ENCODE results near the gene MCM5.
"Not testable (repeated sequence)": the region's sequence is repeated elsewhere in the genome, so short reads cannot be mapped to it uniquely, and the experiment has no call there.

MCM5 gene

DNA sequence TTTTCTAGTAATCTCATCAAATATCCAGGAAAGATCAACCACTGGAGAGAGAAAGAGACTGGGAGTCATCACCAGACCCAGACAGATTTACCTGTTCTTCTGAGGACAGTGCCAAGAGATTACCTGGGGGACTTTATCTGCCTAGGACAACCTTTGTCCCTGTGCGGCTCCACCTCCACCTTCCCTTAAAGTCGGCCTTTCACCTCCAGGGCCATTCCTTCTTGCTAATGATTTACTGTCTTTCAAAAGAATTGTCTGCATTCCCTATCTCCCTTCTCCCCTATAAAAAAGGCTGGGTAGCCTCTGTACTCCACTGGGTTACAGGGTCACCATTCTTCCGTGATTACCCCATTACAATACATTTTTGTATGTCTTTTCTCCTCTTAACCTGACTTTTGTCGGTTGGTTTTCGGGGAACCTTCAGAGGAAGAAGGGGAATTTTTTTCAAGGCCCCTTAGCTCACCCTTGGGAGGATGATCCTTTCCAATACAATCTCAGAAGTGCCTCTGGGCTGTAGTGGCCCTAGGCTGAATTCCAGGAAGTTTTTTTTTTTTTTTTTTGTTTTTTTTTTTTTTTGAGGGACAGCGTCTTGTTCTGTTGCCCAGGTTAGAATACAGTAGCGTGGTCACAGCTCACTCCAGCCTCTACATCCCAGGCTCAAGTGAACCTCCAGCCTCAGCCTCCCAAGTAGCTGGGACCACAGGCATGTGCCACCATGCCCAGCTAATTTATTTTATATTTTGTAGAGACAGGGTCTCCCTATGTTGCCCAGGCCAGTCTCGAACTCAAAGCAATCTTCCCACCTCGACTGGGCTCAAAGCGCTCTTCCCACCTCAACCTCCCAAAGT lies 20.6 kb upstream of the MCM5 start:
- DNase-seq = no peak

DNA sequence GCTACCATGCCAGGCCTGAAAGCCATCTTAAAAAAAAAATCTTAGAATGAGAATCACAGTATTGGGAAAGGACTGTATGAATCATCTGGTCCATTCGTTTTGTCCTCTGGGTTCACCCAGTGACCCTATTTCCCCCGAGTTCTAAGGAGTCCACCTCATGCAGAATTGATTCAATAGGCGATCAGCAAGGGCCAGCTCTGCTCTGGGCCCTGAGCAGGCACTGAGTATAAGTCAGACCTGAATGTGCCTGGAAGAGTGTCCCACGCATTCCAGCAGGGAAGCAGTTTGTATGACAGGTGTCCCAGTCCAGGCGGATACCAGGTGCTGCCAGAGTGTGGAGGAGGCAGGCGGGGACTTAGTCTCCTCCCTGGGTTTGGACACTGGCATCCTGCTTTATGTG lies 19.9 kb upstream of the MCM5 start:
- DNase-seq = no peak

GRCh38 chr22:35380537-35381423 lies 19.2 kb upstream of the MCM5 start, which contains the start of gene HMOX1:
Gene HMOX1, plus strand, starts transcription at chr22:35381096. Its CDS starts 78 bp downstream, at chr22:35381174.
- DNase-seq = peak; percentile 35

- DNase-seq = no peak
Measured at GRCh38 chr22:35381424-35382009, 18.4 kb upstream of the MCM5 start.

GRCh38 chr22:35383679-35384071 lies 16.3 kb upstream of the MCM5 start:
- no peak for DNase-seq

- no peak for DNase-seq
Measured at GRCh38 chr22:35384527-35384926, 15.4 kb upstream of the MCM5 start.

DNA sequence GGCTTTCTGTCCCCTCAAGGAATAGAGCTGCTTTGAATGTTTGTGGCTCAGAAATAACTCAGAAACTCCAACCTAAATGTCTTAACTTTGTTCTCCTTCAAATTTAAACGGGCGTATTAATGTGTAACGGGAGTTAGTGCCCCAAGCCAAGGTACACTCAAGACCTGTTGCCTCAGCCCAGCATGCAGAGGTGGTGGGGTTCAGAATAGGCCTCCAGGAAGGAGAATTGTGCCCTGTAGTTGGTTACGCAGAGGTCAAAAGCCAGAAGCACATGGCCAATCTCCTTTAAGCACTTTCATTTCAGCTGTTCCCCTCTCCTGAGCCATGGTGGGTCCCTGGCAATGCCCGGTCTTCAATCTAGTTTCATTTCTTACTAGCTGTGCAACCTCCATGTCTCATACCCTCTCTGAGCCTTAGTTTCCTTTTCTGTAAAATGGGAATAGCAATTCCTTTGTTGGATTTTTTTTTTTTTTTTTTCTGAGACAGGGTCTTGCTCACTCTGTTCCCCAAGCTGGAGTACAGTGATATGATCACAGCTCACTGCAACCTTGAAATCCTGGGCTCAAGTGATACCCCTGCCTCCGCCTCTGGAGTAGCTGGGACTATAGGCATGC lies 14.9 kb upstream of the MCM5 start:
- DNase-seq = no peak

- DNase-seq = no peak
Measured at GRCh38 chr22:35386670-35387288, 13.2 kb upstream of the MCM5 start.

GRCh38 chr22:35390933-35391332 lies 9.0 kb upstream of the MCM5 start:
- no peak for DNase-seq

GRCh38 chr22:35392357-35392756 lies 7.6 kb upstream of the MCM5 start:
- no peak for DNase-seq

GRCh38 chr22:35393116-35394010 lies 6.6 kb upstream of the MCM5 start:
- no peak for DNase-seq

- DNase-seq = no peak
Measured at GRCh38 chr22:35394011-35394312, 6.0 kb upstream of the MCM5 start.

GRCh38 chr22:35394810-35395563 lies 5.0 kb upstream of the MCM5 start:
- DNase-seq = no peak

- not testable (repeated sequence) for DNase-seq
Measured at GRCh38 chr22:35396622-35397021, 3.3 kb upstream of the MCM5 start.

DNA sequence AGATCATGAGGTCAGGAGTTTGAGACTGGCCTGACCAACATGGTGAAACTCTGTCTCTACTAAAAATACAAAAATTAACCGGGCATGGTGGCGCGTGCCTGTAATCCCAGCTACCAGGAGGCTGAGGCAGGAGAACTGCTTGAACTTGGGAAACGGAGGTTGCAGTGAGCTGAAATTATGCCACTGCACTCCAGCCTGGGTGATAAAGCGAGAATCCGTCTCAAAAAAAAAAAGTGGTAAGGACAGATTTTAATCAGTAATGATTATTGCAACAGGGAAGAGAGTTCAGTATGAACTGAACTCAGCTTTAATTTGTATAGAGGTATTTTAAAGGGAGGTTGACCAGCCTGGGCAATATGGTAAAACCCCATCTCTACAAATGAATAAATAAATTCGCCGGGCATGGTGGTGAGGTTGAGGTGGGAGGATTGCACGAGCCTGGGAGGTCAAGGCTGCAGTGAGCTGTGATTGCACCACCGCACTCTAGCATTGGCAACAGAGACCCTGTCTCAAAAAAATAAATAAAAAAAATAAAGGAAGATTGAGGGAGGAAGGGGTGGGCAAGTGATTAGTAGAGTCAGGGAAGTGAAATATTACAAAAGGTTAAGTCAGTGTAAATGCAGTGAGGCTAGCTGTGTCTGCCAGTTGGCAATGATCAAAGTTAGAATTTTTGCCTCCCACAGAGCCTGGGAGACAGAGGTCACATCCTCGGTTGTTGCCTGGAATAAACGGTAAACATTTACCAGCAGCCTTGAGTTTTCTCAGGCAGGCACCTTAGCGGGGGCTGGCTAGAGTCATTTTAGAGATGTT lies 2.6 kb upstream of the MCM5 start:
- DNase-seq = peak; percentile 77

DNA sequence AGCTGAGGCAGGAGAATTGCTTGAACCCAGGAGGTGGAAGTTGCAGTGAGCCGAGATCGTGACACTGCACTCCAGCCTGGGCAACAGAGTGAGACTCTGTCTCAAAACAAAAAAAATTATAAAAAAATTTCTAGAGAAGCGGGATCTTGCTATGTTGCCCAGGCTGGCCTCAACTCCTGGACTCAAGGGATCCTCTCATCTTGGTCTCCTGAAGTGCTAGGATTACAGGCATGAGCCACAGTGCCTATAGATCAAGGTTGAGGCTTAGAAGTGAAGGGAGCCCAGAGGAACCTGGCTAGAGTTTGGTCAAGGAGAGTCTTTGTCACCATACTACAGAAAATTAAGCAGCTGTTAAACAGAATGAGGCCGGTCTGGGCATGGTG lies 1.4 kb upstream of the MCM5 start:
- no peak for DNase-seq

GRCh38 chr22:35399114-35399677 lies 744 bp upstream of the MCM5 start:
- DNase-seq = no peak

DNA sequence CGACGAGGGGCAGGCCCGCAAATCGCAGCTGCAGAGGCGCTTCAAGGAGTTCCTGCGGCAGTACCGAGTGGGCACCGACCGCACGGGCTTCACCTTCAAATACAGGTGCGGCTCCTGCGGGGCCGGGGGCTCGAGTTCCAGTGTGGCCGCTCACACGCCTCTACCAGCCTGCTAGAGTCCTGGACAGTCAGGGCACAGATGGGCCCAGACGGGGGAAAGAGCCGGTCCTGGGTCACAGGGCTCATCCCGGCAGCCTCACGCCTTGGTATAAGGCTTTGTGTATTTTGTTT lies 506 bp downstream of the MCM5 start:
- no peak for DNase-seq

DNA sequence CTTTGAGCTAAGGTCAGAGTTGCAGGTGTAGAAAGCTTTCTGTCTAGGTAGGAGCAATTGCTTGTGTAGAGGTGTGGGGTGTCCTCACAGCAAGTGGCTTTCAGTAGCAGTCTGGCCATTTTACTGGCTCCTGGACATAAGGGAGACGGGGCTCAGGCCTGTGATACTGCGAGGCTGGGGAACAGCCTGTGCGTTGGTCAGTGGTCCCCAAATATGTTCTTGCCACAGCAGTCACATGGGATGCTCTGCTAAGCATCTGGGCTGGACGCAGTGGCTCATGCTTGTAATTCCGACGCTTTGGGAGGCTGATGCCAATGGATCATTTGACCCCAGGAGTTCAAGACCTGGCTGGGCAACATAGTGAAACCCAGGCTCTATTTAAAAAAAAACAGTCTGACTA lies 1.9 kb downstream of the MCM5 start:
- DNase-seq = no peak

DNA sequence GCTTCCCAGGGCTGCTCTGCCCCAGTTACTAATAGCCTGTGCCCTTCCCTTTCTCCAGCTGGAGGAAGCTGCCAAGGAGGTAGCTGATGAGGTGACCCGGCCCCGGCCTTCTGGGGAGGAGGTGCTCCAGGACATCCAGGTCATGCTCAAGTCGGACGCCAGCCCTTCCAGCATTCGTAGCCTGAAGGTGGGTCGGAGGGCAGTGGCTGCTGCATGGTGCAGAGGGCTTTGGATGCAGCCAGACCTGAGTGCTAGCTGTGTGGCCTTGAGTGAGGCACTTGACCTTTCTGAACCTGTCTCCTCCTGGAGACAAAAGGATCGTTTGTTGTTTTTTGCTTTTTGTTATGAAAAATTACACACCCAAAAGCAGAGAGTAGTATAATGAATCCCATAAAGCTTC lies 3.4 kb downstream of the MCM5 start:
- no peak for DNase-seq

Data from NCI-H2171 (cell line).